CD14-positive monocyte (primary cell): ENCODE measurements around the gene FLRT1. TPM values are rescaled to one million over a fixed set of nuclear protein-coding genes. Genes with fewer than 3 reads are reported as not detected.
A peak's percentile ranks its signal among the peaks of the same experiment; 100 is the strongest.

ENCODE experiments used
- DNase-seq, 3 donors: peaks; one replicate each; pipeline ENCODE4 v3.0.0-alpha.2; 2011 to 2022
- H2AFZ ChIP-seq: 2 replicates; pipeline ENCODE4 v1.6.0; 2012; ENCODE audit warnings: mild to moderate bottlenecking, low read depth, low read length, inconsistent platforms; ENCODE audit not compliant: insufficient read depth, poor library complexity, severe bottlenecking
- H3K27ac ChIP-seq, 2 donors: 1 replicate in 1 of 2; 2 replicates in 1 of 2; pipeline ENCODE4 v1.5.1; 2012 to 2013; ENCODE audit warnings: low read length in 2 of 2, control low read depth in 1 of 2, inconsistent platforms in 1 of 2, low read depth in 1 of 2, mild to moderate bottlenecking in 1 of 2
- H3K27me3 ChIP-seq, 2 donors: one replicate each; pipeline versions ENCODE4 v1.6.0 to v1.6.1; 2011 to 2013; ENCODE audit warnings: low read length in 2 of 2; ENCODE audit not compliant: control insufficient read depth in 2 of 2, insufficient read depth in 2 of 2
- H3K36me3 ChIP-seq, 2 donors: replicated peaks in 1 of 2; 1 replicate in 1 of 2; 2 replicates in 1 of 2; pipeline versions ENCODE4 v1.5.1 to v1.6.1; 2012 to 2013; ENCODE audit warnings: low read length in 2 of 2, control low read depth in 1 of 2, inconsistent platforms in 1 of 2, mild to moderate bottlenecking in 1 of 2; ENCODE audit not compliant: insufficient read depth in 2 of 2, control insufficient read depth in 1 of 2
- H3K4me1 ChIP-seq, 2 donors: 1 replicate in 1 of 2; 2 replicates in 1 of 2; pipeline versions ENCODE4 v1.5.1 to v1.6.1; 2012 to 2013; ENCODE audit warnings: low read length in 2 of 2, control low read depth in 1 of 2, inconsistent platforms in 1 of 2, mild to moderate bottlenecking in 1 of 2, moderate library complexity in 1 of 2; ENCODE audit not compliant: insufficient read depth in 2 of 2, control insufficient read depth in 1 of 2
- H3K4me2 ChIP-seq: replicated peaks from 2 replicates; pipeline ENCODE3; 2012; ENCODE audit warnings: low read length, moderate library complexity, mild to moderate bottlenecking; ENCODE audit not compliant: poor library complexity, severe bottlenecking; ENCODE audit errors: extremely low read depth
- H3K4me3 ChIP-seq, 3 experiments: fragments of 200-600 bp in 1 of 3; sonication (generic) in 1 of 3; replicated peaks in 1 of 3; 1 replicate in 2 of 3; 2 replicates in 1 of 3; pipeline ENCODE4 v1.5.1; 2011 to 2013; ENCODE audit warnings: low read length in 3 of 3, mild to moderate bottlenecking in 3 of 3, control low read depth in 2 of 3, low read depth in 2 of 3, inconsistent platforms in 1 of 3, moderate library complexity in 1 of 3
- H3K79me2 ChIP-seq: 2 replicates; pipeline ENCODE4 v1.6.0; 2012; ENCODE audit warnings: mild to moderate bottlenecking, control low read depth, inconsistent platforms, low read length, moderate library complexity; ENCODE audit not compliant: insufficient read depth
- H3K9ac ChIP-seq: 2 replicates; pipeline ENCODE4 v1.6.0; 2017; ENCODE audit warnings: low read length, mild to moderate bottlenecking; ENCODE audit not compliant: insufficient read depth, poor library complexity, severe bottlenecking
- H3K9me3 ChIP-seq, 2 donors: replicated peaks in 1 of 2; 1 replicate in 1 of 2; 2 replicates in 1 of 2; pipeline versions ENCODE4 v1.5.1 to v1.6.1; 2012 to 2013; ENCODE audit warnings: low read length in 2 of 2, control low read depth in 1 of 2; ENCODE audit not compliant: control insufficient read depth in 1 of 2, insufficient read depth in 1 of 2
- H4K20me1 ChIP-seq: 2 replicates; pipeline ENCODE4 v1.6.0; 2012; ENCODE audit warnings: mild to moderate bottlenecking, low read length, control low read depth, moderate library complexity; ENCODE audit not compliant: insufficient read depth
- H3K27ac Mint-ChIP-seq, 7 donors: one replicate each; pipeline ENCODE4 v1.8.0; 2020; ENCODE audit warnings: mild to moderate bottlenecking in 7 of 7, mixed read lengths in 7 of 7, moderate library complexity in 6 of 7, inconsistent platforms in 2 of 7
- H3K27me3 Mint-ChIP-seq, 3 donors: one replicate each; pipeline ENCODE4 v1.8.0; 2021 to 2022; ENCODE audit warnings: low read depth in 3 of 3, mild to moderate bottlenecking in 3 of 3, mixed read lengths in 3 of 3, moderate library complexity in 3 of 3, inconsistent platforms in 1 of 3
- H3K36me3 Mint-ChIP-seq, 2 donors: one replicate each; pipeline ENCODE4 v1.8.0; 2020; ENCODE audit warnings: mixed read lengths in 2 of 2, inconsistent platforms in 1 of 2, mild to moderate bottlenecking in 1 of 2
- H3K4me1 Mint-ChIP-seq: one replicate; pipeline ENCODE4 v1.8.0; 2020; ENCODE audit warnings: mild to moderate bottlenecking, mixed read lengths
- H3K4me3 Mint-ChIP-seq, 2 donors: one replicate each; pipeline ENCODE4 v1.8.0; 2020; ENCODE audit warnings: mild to moderate bottlenecking in 2 of 2, mixed read lengths in 2 of 2, moderate library complexity in 1 of 2
- H3K9me3 Mint-ChIP-seq, 7 donors: one replicate each; pipeline ENCODE4 v1.8.0; 2020 to 2022; ENCODE audit warnings: mixed read lengths in 7 of 7, mild to moderate bottlenecking in 6 of 7, moderate library complexity in 6 of 7, inconsistent platforms in 2 of 7
- WGBS: methylation state at CpG from one replicate; pipeline ENCODE4 v1.1.5; 2013; ENCODE audit warnings: missing lambda C conversion rate; ENCODE audit not compliant: insufficient coverage; 5-methylcytosine and 5-hydroxymethylcytosine counted together
- intact Hi-C, 2 donors: fragments of 100-400 bp; cut with micrococcal nuclease; formaldehyde crosslinking; loops; one replicate each; pipeline versions ENCODE4 v1.15.0 to v1.15.1; 2023
- polyA plus RNA-seq, 3 donors: library from polyadenylated mRNA; depleted of rRNA in 1 of 3; unstranded in 2 of 3; stranded (reverse) in 1 of 3; fragments of 300-500 nt in 2 of 3; fragments of >200 nt in 1 of 3; fragmentation: Illumina TruSeq in 2 of 3; gene quantifications; 1 replicate in 2 of 3; 2 replicates in 1 of 3; pipeline ENCODE4 v1.2.3, GENCODE V29; 2012 to 2021
- TF ChIP-seq, protein P1 (sequence below): fragments of 200-600 bp; IDR thresholded peaks from one replicate; pipeline ENCODE4 v1.8.0; 2022; ENCODE audit warnings: antibody characterized with exemption, mild to moderate bottlenecking

Gene FLRT1
- polyA plus RNA-seq, 3 donors, result not detected

DNA sequence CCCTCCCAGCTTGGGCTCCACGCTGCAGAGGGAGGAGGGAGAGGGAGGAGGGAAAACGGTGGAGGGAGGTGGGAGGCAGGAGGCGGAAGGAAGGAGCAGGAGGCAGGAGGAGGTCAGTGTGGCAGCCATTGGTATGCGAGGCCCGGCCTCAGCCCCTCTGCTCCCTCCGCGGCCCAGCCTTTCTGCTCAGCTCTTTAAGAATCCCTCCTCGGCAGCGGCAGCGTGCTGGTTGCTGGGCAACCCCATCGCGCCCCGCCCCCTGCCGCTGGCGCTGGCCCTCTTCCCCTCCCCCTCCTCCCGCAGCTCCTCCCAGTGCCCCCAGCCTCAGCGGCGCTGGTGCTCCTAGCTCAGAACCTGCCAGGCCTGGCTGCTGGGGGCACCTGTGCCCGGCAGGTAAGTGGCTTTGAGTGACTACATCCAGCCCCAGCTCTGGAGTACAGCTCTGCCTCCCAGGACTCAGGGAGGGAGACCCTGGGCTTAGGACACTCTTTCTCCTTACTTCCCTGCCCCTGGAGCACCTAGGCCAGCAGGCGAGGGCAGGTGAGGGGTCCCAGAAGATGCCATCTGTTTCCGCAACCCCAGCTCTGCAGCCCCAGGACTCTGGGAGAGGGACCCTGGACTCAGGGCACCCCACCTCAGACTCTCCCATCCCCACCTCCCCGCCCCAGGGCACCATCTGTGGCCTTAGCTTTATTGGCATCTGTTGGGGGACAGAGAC, 7.2 kb upstream of the FLRT1 start:
- no peaks in the 10 kb centered on the region for H3K36me3 ChIP-seq
- H2AFZ ChIP-seq, result peak overlapping the region; percentile 85
- H3K9me3 ChIP-seq, result no peaks in the 10 kb centered on the region
- intact Hi-C loops, result no loop called here
- peak overlapping the region; percentile 94 for H3K4me2 ChIP-seq
- H3K27me3 ChIP-seq, result peaks cover 0 to 8% of the 10 kb centered on the region in 2 donors
- Mint-ChIP-seq H3K9me3 (no peaks in the 10 kb centered on the region), H3K36me3 (no peaks in the 10 kb centered on the region), H3K27me3 (peaks cover 12 to 16% (median 13%) of the 10 kb centered on the region in 3 donors), H3K27ac (no peak overlapping the region), H3K4me3 (peak overlapping the region; percentile 41 to 63), H3K4me1 (peaks cover 23% of the 10 kb centered on the region)
- H4K20me1 ChIP-seq, result no peaks in the 10 kb centered on the region
- H3K4me3 ChIP-seq, result peak overlapping the region; percentile 3 to 80 (median 41)
- WGBS, result 10% methylated on average over 17 of the region's 22 CpGs
- H3K9ac ChIP-seq, result peak overlapping the region; percentile 59
- peak overlapping the region; percentile 67 to 73 for H3K27ac ChIP-seq
- no peaks in the 10 kb centered on the region for H3K79me2 ChIP-seq
- TF ChIP-seq, protein P1, sequence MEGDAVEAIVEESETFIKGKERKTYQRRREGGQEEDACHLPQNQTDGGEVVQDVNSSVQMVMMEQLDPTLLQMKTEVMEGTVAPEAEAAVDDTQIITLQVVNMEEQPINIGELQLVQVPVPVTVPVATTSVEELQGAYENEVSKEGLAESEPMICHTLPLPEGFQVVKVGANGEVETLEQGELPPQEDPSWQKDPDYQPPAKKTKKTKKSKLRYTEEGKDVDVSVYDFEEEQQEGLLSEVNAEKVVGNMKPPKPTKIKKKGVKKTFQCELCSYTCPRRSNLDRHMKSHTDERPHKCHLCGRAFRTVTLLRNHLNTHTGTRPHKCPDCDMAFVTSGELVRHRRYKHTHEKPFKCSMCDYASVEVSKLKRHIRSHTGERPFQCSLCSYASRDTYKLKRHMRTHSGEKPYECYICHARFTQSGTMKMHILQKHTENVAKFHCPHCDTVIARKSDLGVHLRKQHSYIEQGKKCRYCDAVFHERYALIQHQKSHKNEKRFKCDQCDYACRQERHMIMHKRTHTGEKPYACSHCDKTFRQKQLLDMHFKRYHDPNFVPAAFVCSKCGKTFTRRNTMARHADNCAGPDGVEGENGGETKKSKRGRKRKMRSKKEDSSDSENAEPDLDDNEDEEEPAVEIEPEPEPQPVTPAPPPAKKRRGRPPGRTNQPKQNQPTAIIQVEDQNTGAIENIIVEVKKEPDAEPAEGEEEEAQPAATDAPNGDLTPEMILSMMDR, result no peak
- peaks cover 23 to 25% of the 10 kb centered on the region in 2 donors for H3K4me1 ChIP-seq
- peak in 2 of 3 donors; percentile 8 to 16 for DNase-seq

- DNase-seq, result no peak
- TF ChIP-seq, protein P1, result no peak
- H2AFZ ChIP-seq, result no peak overlapping the region
- H3K9ac ChIP-seq, result no peak overlapping the region
- WGBS, result 98% methylated on average over 6 of the region's 8 CpGs
- peak overlapping the region in 1 of 7 donors; percentile 54 for H3K27ac Mint-ChIP-seq
- no peak overlapping the region for H3K4me2 ChIP-seq
- no peaks in the 10 kb centered on the region for H3K36me3 ChIP-seq
- H3K9me3 ChIP-seq, result peaks cover 3 to 6% of the 10 kb centered on the region in 2 donors
- peaks cover 28% of the 10 kb centered on the region for H3K4me1 Mint-ChIP-seq
- no peak overlapping the region for H3K27ac ChIP-seq
- peaks cover 0 to 1% (median 0%) of the 10 kb centered on the region in 7 donors for H3K9me3 Mint-ChIP-seq
- H3K4me3 ChIP-seq, result no peak overlapping the region
- no peaks in the 10 kb centered on the region for H4K20me1 ChIP-seq
- H3K27me3 Mint-ChIP-seq, result peaks cover 24 to 28% (median 25%) of the 10 kb centered on the region in 3 donors
- H3K27me3 ChIP-seq, result peaks cover 6 to 20% of the 10 kb centered on the region in 2 donors
- no peaks in the 10 kb centered on the region for H3K79me2 ChIP-seq
- peaks cover 0 to 3% of the 10 kb centered on the region in 2 donors for H3K36me3 Mint-ChIP-seq
- no peak overlapping the region for H3K4me3 Mint-ChIP-seq
- intact Hi-C loops, result no loop called here
- peaks cover 23 to 25% of the 10 kb centered on the region in 2 donors for H3K4me1 ChIP-seq
Measured at GRCh38 chr11:64029773-64030172, 6.0 kb upstream of the FLRT1 start.
